Stimulated activated CD8-positive, alpha-beta memory T cell treated with anti-CD3 and anti-CD28 coated beads, Interleukin-15, amount 100 ng/mL, for 4 hours (primary cell): ENCODE measurements around the gene GRAMD1B.
"Not testable (repeated sequence)": the region's sequence is repeated elsewhere in the genome, so short reads cannot be mapped to it uniquely, and the experiment has no call there.

Experiments
- DNase-seq, 2 donors: peaks; one replicate each; pipeline ENCODE4 v3.0.0-alpha.2; 2020; ENCODE audit warnings: low read depth in 2 of 2

Gene GRAMD1B

GRCh38 chr11:123509737-123510578 is 79.9 kb downstream of the GRAMD1B start:
- DNase-seq: no peak

- DNase-seq: no peak
Observed at GRCh38 chr11:123510579-123510905, 80.5 kb downstream of the GRAMD1B start.

- peak; percentile 13 to 21 for DNase-seq
Observed at GRCh38 chr11:123511037-123511870, 81.2 kb downstream of the GRAMD1B start.

GRCh38 chr11:123513309-123513708 is 83.2 kb downstream of the GRAMD1B start:
- DNase-seq: not testable (repeated sequence)

GRCh38 chr11:123516238-123516637 is 86.2 kb downstream of the GRAMD1B start:
- DNase-seq: no peak

GRCh38 chr11:123517559-123518364 is 87.7 kb downstream of the GRAMD1B start:
- DNase-seq: no peak

GRCh38 chr11:123518496-123519054 is 88.5 kb downstream of the GRAMD1B start:
- no peak for DNase-seq

GRCh38 chr11:123519055-123519796 is 89.2 kb downstream of the GRAMD1B start:
- no peak for DNase-seq

GRCh38 chr11:123519797-123520193 is 89.7 kb downstream of the GRAMD1B start:
- DNase-seq: no peak

- not testable (repeated sequence) for DNase-seq
Observed at GRCh38 chr11:123520476-123520875, 90.4 kb downstream of the GRAMD1B start.

GRCh38 chr11:123521001-123521400 is 90.9 kb downstream of the GRAMD1B start:
- no peak for DNase-seq

- no peak for DNase-seq
Observed at GRCh38 chr11:123521930-123522329, 91.9 kb downstream of the GRAMD1B start.

GRCh38 chr11:123523539-123523938 is 93.5 kb downstream of the GRAMD1B start:
- no peak for DNase-seq

- no peak for DNase-seq
Observed at GRCh38 chr11:123525097-123525496, 95.0 kb downstream of the GRAMD1B start.

- no peak for DNase-seq
Observed at GRCh38 chr11:123525511-123525918, 95.4 kb downstream of the GRAMD1B start.

- DNase-seq: no peak
Observed at GRCh38 chr11:123526027-123526805, 96.1 kb downstream of the GRAMD1B start.

- no peak for DNase-seq
Observed at GRCh38 chr11:123526918-123527317, 96.8 kb downstream of the GRAMD1B start.

- DNase-seq: no peak
Observed at GRCh38 chr11:123527526-123527925, 97.5 kb downstream of the GRAMD1B start.

- DNase-seq: no peak
Observed at GRCh38 chr11:123527947-123528346, 97.9 kb downstream of the GRAMD1B start.

- no peak for DNase-seq
Observed at GRCh38 chr11:123531325-123531724, 101.3 kb downstream of the GRAMD1B start.
